HG02885 (cell line): ENCODE results near the gene TCAF1.
"Not testable (repeated sequence)": the region's sequence is repeated elsewhere in the genome, so short reads cannot be mapped to it uniquely, and the experiment has no call there.

Source experiments
- ATAC-seq: cut with Tn5 transposase; IDR thresholded peaks from one replicate; pipeline ENCODE4 v1.9.1; 2021; ENCODE audit warnings: mild to moderate bottlenecking; ENCODE audit not compliant: unreplicated experiment, poor library complexity

The TCAF1 gene

DNA sequence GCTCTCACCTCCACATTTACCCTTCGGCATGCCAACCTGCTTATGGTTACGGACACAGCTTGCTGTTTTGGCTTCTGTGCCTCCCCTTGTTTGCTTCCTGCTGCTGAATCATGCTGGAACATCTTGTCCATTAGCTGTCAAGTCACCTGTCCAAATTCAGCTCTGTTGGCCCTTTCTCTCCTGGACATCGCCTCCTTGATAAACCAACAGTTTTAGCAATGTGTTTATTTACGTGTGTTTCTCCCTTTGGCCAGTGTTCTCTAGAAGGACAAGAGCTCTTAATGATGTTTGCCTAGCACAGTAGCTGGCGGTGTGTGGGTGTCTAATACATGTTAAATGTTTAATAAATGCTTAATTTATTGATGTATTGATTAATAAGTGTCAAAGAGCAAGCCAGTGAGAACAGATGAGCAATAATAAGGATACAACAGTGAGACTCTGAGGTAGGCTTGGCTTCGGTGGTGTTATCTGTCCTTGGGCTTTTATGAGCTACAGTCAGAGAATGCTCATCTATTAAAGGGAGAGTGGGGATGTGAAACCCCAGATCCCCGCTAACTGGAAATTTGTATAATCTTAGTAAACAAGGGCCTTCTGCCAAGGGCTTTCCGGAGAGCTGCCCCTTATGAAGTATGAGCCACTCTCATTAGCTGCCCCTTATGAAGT, 85.4 kb downstream of the TCAF1 start:
- ATAC-seq = not testable (repeated sequence)

- not testable (repeated sequence) for ATAC-seq
Observed at GRCh38 chr7:143810639-143811038, 91.3 kb downstream of the TCAF1 start.

DNA sequence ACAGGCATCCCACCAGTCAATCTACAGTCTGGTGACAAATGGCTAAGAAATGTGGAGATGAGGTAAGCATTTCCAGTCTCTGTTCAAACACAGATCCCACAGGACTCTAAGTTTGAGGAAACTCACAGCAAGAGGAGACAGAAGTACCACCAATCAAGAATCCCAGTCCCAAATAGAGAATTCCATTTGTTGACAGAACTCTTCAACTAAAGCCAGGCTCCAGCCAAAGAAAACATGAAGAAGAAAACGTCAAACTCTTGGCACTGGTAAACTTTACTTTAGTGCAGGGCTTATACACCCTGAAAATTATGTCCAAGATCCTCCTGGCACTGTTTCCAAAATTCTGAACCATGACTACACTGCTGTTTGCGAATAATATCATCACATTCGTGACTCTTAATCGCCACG, 95.3 kb downstream of the TCAF1 start:
- not testable (repeated sequence) for ATAC-seq
